ENCODE measurements around the gene PLCB1. TPM values are rescaled to one million over a fixed set of nuclear protein-coding genes. Genes with fewer than 3 reads are reported as not detected.

PLCB1 gene
- total RNA-seq, 2 experiments from 2014 or later = 1.0 to 1.2 TPM

- H3K27me3 Mint-ChIP-seq = no peaks in the 10 kb centered on the region
- no peaks in the 10 kb centered on the region for H3K36me3 Mint-ChIP-seq (ENCODE audit: low read depth)
- H3K4me3 Mint-ChIP-seq = no peak overlapping the region
- no peaks in the 10 kb centered on the region for H3K4me1 Mint-ChIP-seq
- ChIA-PET POLR2A (no interaction called here), CTCF (no interaction called here)
- DNase-seq = no peak
- H3K9me3 Mint-ChIP-seq = no peaks in the 10 kb centered on the region
- no peak overlapping the region for H3K27ac Mint-ChIP-seq
These were observed 128.8 kb downstream of the PLCB1 start for GRCh38 chr20:8260837-8261251.

GRCh38 chr20:8262721-8263120 is 130.7 kb downstream of the PLCB1 start:
- POLR2A ChIA-PET = no interaction called here
- H3K4me1 Mint-ChIP-seq = no peaks in the 10 kb centered on the region
- no peaks in the 10 kb centered on the region for H3K36me3 Mint-ChIP-seq (ENCODE audit: low read depth)
- H3K9me3 Mint-ChIP-seq = no peaks in the 10 kb centered on the region
- no peak overlapping the region for H3K27ac Mint-ChIP-seq
- H3K27me3 Mint-ChIP-seq = no peaks in the 10 kb centered on the region
- CTCF ChIA-PET = interaction anchor here (0.7 kb wide), 1 partner anchor 11 kb away, joined by 3 read pairs; no protein-coding TSS in a partner anchor
- no peak for DNase-seq
- H3K4me3 Mint-ChIP-seq = no peak overlapping the region

- Mint-ChIP-seq H3K27me3 (no peaks in the 10 kb centered on the region), H3K36me3 (ENCODE audit: low read depth) (no peaks in the 10 kb centered on the region), H3K9me3 (no peaks in the 10 kb centered on the region), H3K4me3 (no peak overlapping the region), H3K27ac (no peak overlapping the region), H3K4me1 (no peaks in the 10 kb centered on the region)
- ChIA-PET CTCF (no interaction called here), POLR2A (no interaction called here)
- no peak for DNase-seq
These were observed 133.5 kb downstream of the PLCB1 start for GRCh38 chr20:8265588-8265987.

- CTCF ChIA-PET = no interaction called here
- Mint-ChIP-seq H3K36me3 (ENCODE audit: low read depth) (no peaks in the 10 kb centered on the region), H3K4me3 (no peak overlapping the region), H3K27me3 (no peaks in the 10 kb centered on the region), H3K9me3 (no peaks in the 10 kb centered on the region), H3K4me1 (no peaks in the 10 kb centered on the region), H3K27ac (no peak overlapping the region)
- no peak for DNase-seq
- POLR2A ChIA-PET = no interaction called here
These were observed 134.9 kb downstream of the PLCB1 start for GRCh38 chr20:8267009-8267408.

GRCh38 chr20:8271727-8272126 is 139.7 kb downstream of the PLCB1 start:
- ChIA-PET POLR2A (no interaction called here), CTCF (no interaction called here)
- H3K36me3 Mint-ChIP-seq (ENCODE audit: low read depth) = no peaks in the 10 kb centered on the region
- no peak overlapping the region for H3K4me3 Mint-ChIP-seq
- DNase-seq = no peak
- no peaks in the 10 kb centered on the region for H3K27me3 Mint-ChIP-seq
- no peaks in the 10 kb centered on the region for H3K4me1 Mint-ChIP-seq
- no peak overlapping the region for H3K27ac Mint-ChIP-seq
- no peaks in the 10 kb centered on the region for H3K9me3 Mint-ChIP-seq

GRCh38 chr20:8272766-8273165 is 140.7 kb downstream of the PLCB1 start:
- H3K9me3 Mint-ChIP-seq = no peaks in the 10 kb centered on the region
- CTCF ChIA-PET = no interaction called here
- no peaks in the 10 kb centered on the region for H3K36me3 Mint-ChIP-seq (ENCODE audit: low read depth)
- H3K27me3 Mint-ChIP-seq = no peaks in the 10 kb centered on the region
- POLR2A ChIA-PET = no interaction called here
- H3K4me3 Mint-ChIP-seq = no peak overlapping the region
- no peak for DNase-seq
- no peak overlapping the region for H3K27ac Mint-ChIP-seq
- H3K4me1 Mint-ChIP-seq = no peaks in the 10 kb centered on the region

- Mint-ChIP-seq H3K4me1 (no peaks in the 10 kb centered on the region), H3K4me3 (no peak overlapping the region), H3K27ac (no peak overlapping the region), H3K9me3 (no peaks in the 10 kb centered on the region), H3K36me3 (ENCODE audit: low read depth) (no peaks in the 10 kb centered on the region), H3K27me3 (no peaks in the 10 kb centered on the region)
- POLR2A ChIA-PET = no interaction called here
- CTCF ChIA-PET = no interaction called here
- DNase-seq = no peak
These were observed 152.8 kb downstream of the PLCB1 start for GRCh38 chr20:8284902-8285301.

GRCh38 chr20:8287340-8287739 is 155.3 kb downstream of the PLCB1 start:
- H3K4me3 Mint-ChIP-seq = no peak overlapping the region
- CTCF ChIA-PET = no interaction called here
- H3K27ac Mint-ChIP-seq = no peak overlapping the region
- H3K9me3 Mint-ChIP-seq = no peaks in the 10 kb centered on the region
- H3K4me1 Mint-ChIP-seq = no peaks in the 10 kb centered on the region
- POLR2A ChIA-PET = no interaction called here
- DNase-seq = no peak
- H3K36me3 Mint-ChIP-seq (ENCODE audit: low read depth) = no peaks in the 10 kb centered on the region
- H3K27me3 Mint-ChIP-seq = no peaks in the 10 kb centered on the region

- CTCF ChIA-PET = no interaction called here
- Mint-ChIP-seq H3K9me3 (no peaks in the 10 kb centered on the region), H3K4me1 (no peaks in the 10 kb centered on the region), H3K4me3 (no peak overlapping the region), H3K27ac (no peak overlapping the region), H3K36me3 (ENCODE audit: low read depth) (no peaks in the 10 kb centered on the region), H3K27me3 (no peaks in the 10 kb centered on the region)
- POLR2A ChIA-PET = no interaction called here
- DNase-seq = no peak
These were observed 159.1 kb downstream of the PLCB1 start for GRCh38 chr20:8291200-8291599.

GRCh38 chr20:8291873-8292272 is 159.8 kb downstream of the PLCB1 start:
- CTCF ChIA-PET = no interaction called here
- Mint-ChIP-seq H3K4me1 (no peaks in the 10 kb centered on the region), H3K9me3 (no peaks in the 10 kb centered on the region)

GRCh38 chr20:8292793-8293192 is 160.7 kb downstream of the PLCB1 start:
- no peaks in the 10 kb centered on the region for H3K36me3 Mint-ChIP-seq (ENCODE audit: low read depth)
- CTCF ChIA-PET = no interaction called here
- no peaks in the 10 kb centered on the region for H3K9me3 Mint-ChIP-seq
- POLR2A ChIA-PET = no interaction called here
- no peak overlapping the region for H3K27ac Mint-ChIP-seq
- H3K4me3 Mint-ChIP-seq = no peak overlapping the region
- H3K27me3 Mint-ChIP-seq = no peaks in the 10 kb centered on the region
- no peak for DNase-seq
- no peaks in the 10 kb centered on the region for H3K4me1 Mint-ChIP-seq

More at GRCh38 chr20:8291873-8292272, 159.8 kb downstream of the PLCB1 start:
- POLR2A ChIA-PET = no interaction called here
- Mint-ChIP-seq H3K36me3 (ENCODE audit: low read depth) (no peaks in the 10 kb centered on the region), H3K4me3 (no peak overlapping the region), H3K27me3 (no peaks in the 10 kb centered on the region), H3K27ac (no peak overlapping the region)
- no peak for DNase-seq

GRCh38 chr20:8293750-8294149 is 161.7 kb downstream of the PLCB1 start:
- ChIA-PET POLR2A (no interaction called here), CTCF (no interaction called here)
- H3K4me1 Mint-ChIP-seq = no peaks in the 10 kb centered on the region
- no peak overlapping the region for H3K27ac Mint-ChIP-seq
- no peaks in the 10 kb centered on the region for H3K36me3 Mint-ChIP-seq (ENCODE audit: low read depth)
- no peak for DNase-seq
- H3K4me3 Mint-ChIP-seq = no peak overlapping the region
- no peaks in the 10 kb centered on the region for H3K9me3 Mint-ChIP-seq
- H3K27me3 Mint-ChIP-seq = no peaks in the 10 kb centered on the region

GRCh38 chr20:8296536-8296935 is 164.5 kb downstream of the PLCB1 start:
- Mint-ChIP-seq H3K27me3 (no peaks in the 10 kb centered on the region), H3K9me3 (no peaks in the 10 kb centered on the region), H3K4me1 (no peaks in the 10 kb centered on the region), H3K27ac (no peak overlapping the region), H3K4me3 (no peak overlapping the region), H3K36me3 (ENCODE audit: low read depth) (no peaks in the 10 kb centered on the region)
- POLR2A ChIA-PET = no interaction called here
- no peak for DNase-seq
- CTCF ChIA-PET = no interaction called here

GRCh38 chr20:8298426-8299043 is 166.5 kb downstream of the PLCB1 start:
- no peaks in the 10 kb centered on the region for H3K9me3 Mint-ChIP-seq
- no peak overlapping the region for H3K4me3 Mint-ChIP-seq
- H3K27ac Mint-ChIP-seq = no peak overlapping the region
- ChIA-PET CTCF (no interaction called here), POLR2A (no interaction called here)
- H3K27me3 Mint-ChIP-seq = no peaks in the 10 kb centered on the region
- H3K4me1 Mint-ChIP-seq = no peaks in the 10 kb centered on the region
- no peaks in the 10 kb centered on the region for H3K36me3 Mint-ChIP-seq (ENCODE audit: low read depth)
- no peak for DNase-seq
